Breast epithelium (tissue), 4 donors: ENCODE results near the gene ZDHHC17. TPM values are rescaled to one million over a fixed set of nuclear protein-coding genes. Genes with fewer than 3 reads are reported as not detected.

Experiments used
- DNase-seq, 2 donors: peaks; one replicate each; pipeline ENCODE4 v3.0.0-alpha.2; 2019; ENCODE audit warnings: low spot score in 2 of 2
- H3K27ac ChIP-seq, 2 donors: fragments of 200-600 bp; sonication (generic) in 1 of 2; one replicate each; pipeline ENCODE4 v1.5.1; 2016 to 2019; ENCODE audit warnings: mild to moderate bottlenecking in 1 of 2
- H3K27me3 ChIP-seq, 2 donors: fragments of 200-600 bp; sonication (generic) in 1 of 2; one replicate each; pipeline versions ENCODE4 v1.5.1 to v1.6.0; 2017 to 2019; ENCODE audit warnings: control low read depth in 1 of 2, mild to moderate bottlenecking in 1 of 2
- H3K36me3 ChIP-seq: fragments of 200-600 bp; one replicate; pipeline ENCODE4 v1.5.1; 2019
- H3K4me1 ChIP-seq, 2 donors: fragments of 200-600 bp; sonication (generic); one replicate each; pipeline ENCODE4 v1.5.1; 2016 to 2019; ENCODE audit warnings: control low read depth in 1 of 2
- H3K4me3 ChIP-seq, 3 donors: fragments of 200-600 bp; sonication (generic); 1 replicate in 2 of 3; 2 replicates in 1 of 3; pipeline ENCODE4 v1.5.1; 2016 to 2019; ENCODE audit warnings: mild to moderate bottlenecking in 3 of 3, moderate library complexity in 2 of 3
- H3K9me3 ChIP-seq, 2 donors: fragments of 200-600 bp; sonication (generic) in 1 of 2; one replicate each; pipeline ENCODE4 v1.5.1; 2016 to 2019; ENCODE audit warnings: control low read depth in 1 of 2
- POLR2A ChIP-seq: fragments of 450-650 bp; IDR thresholded peaks from one replicate; pipeline ENCODE4 v1.6.1; 2016; ENCODE audit warnings: antibody characterized with exemption, mild to moderate bottlenecking, moderate library complexity
- POLR2AphosphoS5 ChIP-seq, 3 donors: sonication (generic); formaldehyde crosslinking; IDR thresholded peaks; one replicate each; pipeline ENCODE4 v1.6.1; 2017; ENCODE audit warnings: antibody characterized with exemption in 3 of 3
- intact Hi-C: fragments of 100-400 bp; cut with DNase I; formaldehyde crosslinking; loops from one replicate; pipeline ENCODE4 v1.15.1; 2023; ENCODE audit warnings: low total_unique reads
- total RNA-seq, 3 donors: library from RNA; depleted of rRNA; stranded (reverse); fragments of >200 nt; gene quantifications; one replicate each; pipeline ENCODE4 v1.1.0, GENCODE V29; 2016
- TF ChIP-seq, protein P1 (sequence below), 3 donors: fragments of 450-650 bp; IDR thresholded peaks; one replicate each; pipeline ENCODE4 v1.5.1; 2016 to 2017; ENCODE audit warnings: antibody characterized with exemption in 3 of 3, mild to moderate bottlenecking in 3 of 3, moderate library complexity in 3 of 3

The ZDHHC17 gene
- total RNA-seq, 3 donors from 2014 or later, result 51.8 to 86.1 (median 67.2) TPM

DNA sequence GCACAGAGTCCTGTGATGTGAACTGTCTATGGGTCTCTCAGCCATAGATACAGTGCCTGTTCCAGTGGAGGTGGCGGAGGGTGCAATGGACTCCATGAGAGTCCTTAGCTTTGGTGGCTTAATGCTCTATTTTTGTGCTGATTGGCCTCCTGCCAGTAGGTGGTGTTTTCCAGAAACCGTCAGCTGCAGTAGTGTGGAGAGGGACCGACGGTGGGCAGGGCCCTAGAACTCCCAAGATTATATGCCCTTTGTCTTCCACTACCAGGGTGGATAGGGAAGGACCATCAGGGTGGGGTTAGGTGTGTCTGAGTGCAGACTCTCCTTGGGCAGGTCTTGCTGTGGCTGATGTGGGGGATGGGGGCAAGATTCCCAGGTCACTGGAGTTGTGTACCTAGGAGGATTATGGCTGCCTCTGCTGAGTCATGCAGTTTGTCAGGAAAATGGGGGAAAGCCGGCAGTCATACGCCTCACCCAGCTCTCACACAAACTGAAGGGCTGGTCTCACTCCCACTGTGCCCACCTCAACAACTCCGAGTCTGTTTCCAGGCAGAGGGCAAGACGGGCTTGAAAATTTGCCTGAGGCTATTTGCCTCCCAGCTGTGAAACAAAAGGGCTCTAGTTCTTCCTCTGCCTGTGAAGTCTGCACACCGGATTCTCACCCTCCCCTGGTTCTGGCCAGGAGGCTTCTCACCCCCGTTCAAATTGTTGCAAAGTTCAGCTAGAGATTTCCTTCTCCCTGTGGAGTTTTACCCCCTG lies 24.9 kb upstream of the ZDHHC17 start:
- no peaks in the 10 kb centered on the region for H3K27me3 ChIP-seq
- H3K9me3 ChIP-seq, result no peaks in the 10 kb centered on the region
- H3K27ac ChIP-seq, result no peak overlapping the region
- no peak for DNase-seq
- H3K36me3 ChIP-seq, result no peaks in the 10 kb centered on the region
- intact Hi-C loops, result no loop called here
- no peak for TF ChIP-seq POLR2A
- H3K4me1 ChIP-seq, result no peaks in the 10 kb centered on the region
- no peak overlapping the region for H3K4me3 ChIP-seq

DNA sequence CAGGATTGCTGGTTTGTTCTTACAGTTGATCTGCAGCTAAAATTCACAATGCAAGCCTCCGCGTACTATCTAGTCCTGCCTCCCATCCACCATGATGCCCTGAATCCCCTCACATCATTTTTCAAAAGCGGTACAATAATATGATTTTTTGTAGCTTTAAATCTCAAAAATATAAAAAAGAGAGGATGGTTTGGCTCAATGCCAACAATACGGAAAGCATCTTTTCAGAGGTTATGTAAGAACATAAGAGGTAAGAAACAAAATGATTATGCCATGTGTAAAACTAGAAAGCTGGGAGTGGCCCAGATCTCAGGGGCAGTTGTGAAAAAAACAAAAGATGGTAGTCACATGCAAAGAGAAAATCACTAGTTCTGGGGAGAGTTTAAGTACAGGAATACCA lies 24.0 kb upstream of the ZDHHC17 start:
- no peak overlapping the region for H3K27ac ChIP-seq
- DNase-seq, result no peak
- TF ChIP-seq POLR2A, result no peak
- no peak for TF ChIP-seq POLR2AphosphoS5 (IDR thresholded peaks at IDR 0.05)
- TF ChIP-seq, protein P1, sequence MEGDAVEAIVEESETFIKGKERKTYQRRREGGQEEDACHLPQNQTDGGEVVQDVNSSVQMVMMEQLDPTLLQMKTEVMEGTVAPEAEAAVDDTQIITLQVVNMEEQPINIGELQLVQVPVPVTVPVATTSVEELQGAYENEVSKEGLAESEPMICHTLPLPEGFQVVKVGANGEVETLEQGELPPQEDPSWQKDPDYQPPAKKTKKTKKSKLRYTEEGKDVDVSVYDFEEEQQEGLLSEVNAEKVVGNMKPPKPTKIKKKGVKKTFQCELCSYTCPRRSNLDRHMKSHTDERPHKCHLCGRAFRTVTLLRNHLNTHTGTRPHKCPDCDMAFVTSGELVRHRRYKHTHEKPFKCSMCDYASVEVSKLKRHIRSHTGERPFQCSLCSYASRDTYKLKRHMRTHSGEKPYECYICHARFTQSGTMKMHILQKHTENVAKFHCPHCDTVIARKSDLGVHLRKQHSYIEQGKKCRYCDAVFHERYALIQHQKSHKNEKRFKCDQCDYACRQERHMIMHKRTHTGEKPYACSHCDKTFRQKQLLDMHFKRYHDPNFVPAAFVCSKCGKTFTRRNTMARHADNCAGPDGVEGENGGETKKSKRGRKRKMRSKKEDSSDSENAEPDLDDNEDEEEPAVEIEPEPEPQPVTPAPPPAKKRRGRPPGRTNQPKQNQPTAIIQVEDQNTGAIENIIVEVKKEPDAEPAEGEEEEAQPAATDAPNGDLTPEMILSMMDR (IDR thresholded peaks at IDR 0.05), result no peak
- no peaks in the 10 kb centered on the region for H3K4me1 ChIP-seq
- no peaks in the 10 kb centered on the region for H3K9me3 ChIP-seq
- no peaks in the 10 kb centered on the region for H3K27me3 ChIP-seq
- no peaks in the 10 kb centered on the region for H3K36me3 ChIP-seq
- intact Hi-C loops, result no loop called here
- no peak overlapping the region for H3K4me3 ChIP-seq

DNA sequence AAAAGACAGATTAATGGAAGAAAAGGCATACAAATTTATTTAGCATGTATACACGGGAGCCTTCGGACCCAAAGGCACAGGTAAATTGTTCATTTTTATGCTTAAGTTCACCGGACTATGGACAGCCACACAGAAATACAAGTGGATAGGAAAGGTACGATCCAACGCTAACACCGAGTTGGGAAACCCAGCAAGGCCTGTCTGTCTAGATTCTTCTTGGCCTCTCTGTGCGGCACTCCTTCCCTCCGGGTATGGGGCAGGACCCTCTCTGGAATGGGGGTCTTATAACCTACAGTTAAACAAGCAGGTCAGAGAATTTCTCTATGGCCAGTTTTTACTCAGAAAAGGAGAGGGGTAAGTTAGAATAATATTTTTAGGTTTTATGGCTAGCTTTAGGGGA lies 23.4 kb upstream of the ZDHHC17 start:
- TF ChIP-seq POLR2AphosphoS5 (IDR thresholded peaks at IDR 0.05) (no peak), POLR2A (no peak)
- TF ChIP-seq, protein P1 (IDR thresholded peaks at IDR 0.05), result no peak
- intact Hi-C loops, result no loop called here
- Histone ChIP-seq H3K4me3 (no peak overlapping the region), H3K27me3 (no peaks in the 10 kb centered on the region), H3K27ac (no peak overlapping the region), H3K4me1 (no peaks in the 10 kb centered on the region), H3K36me3 (no peaks in the 10 kb centered on the region), H3K9me3 (no peaks in the 10 kb centered on the region)
- DNase-seq, result no peak

DNA sequence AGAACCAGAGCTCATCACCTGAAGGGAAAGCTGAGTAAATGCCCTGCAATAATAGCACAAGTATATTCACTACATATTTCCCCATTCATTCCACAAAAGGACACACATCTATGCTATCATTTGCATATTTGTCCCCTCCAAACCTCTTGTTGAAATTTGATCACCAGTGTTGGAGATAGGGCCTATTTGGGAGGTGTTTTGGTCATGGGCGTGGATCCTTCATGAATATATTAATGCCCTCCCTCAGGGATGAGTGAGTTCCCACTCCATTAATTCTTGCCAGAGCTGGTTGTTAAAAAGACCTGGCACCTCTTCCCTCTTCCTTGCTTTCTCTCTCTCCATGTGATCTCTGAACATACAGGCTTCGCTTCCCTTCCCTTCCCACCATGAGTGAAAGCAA lies 18.6 kb upstream of the ZDHHC17 start:
- Histone ChIP-seq H3K9me3 (no peaks in the 10 kb centered on the region), H3K27ac (no peak overlapping the region), H3K36me3 (no peaks in the 10 kb centered on the region), H3K4me3 (no peak overlapping the region), H3K27me3 (no peaks in the 10 kb centered on the region), H3K4me1 (no peaks in the 10 kb centered on the region)
- TF ChIP-seq POLR2AphosphoS5 (IDR thresholded peaks at IDR 0.05) (no peak), POLR2A (no peak)
- TF ChIP-seq, protein P1 (IDR thresholded peaks at IDR 0.05), result no peak
- no peak for DNase-seq
- intact Hi-C loops, result no loop called here

DNA sequence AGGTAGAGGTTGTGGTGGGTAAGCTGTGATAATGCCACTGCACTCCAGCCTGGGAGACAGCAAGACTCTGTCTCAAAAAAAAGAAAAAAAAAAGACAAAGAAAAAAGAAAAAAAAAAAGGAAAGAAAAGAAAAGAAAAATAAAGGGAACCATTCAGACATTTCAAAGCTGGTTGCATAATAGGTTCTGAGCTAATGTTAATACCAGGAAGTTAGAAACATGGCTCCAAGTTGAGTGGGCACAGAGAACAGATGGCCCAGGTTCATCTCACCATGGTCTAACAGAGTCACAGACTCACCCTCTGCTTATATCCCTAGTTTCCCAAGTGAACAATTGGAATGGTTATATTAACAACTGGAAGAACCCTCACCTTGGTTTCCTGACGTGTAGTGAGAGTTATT lies 17.4 kb upstream of the ZDHHC17 start:
- no peak overlapping the region for H3K4me3 ChIP-seq
- intact Hi-C loops, result no loop called here
- DNase-seq, result no peak
- no peaks in the 10 kb centered on the region for H3K4me1 ChIP-seq
- no peaks in the 10 kb centered on the region for H3K36me3 ChIP-seq
- no peaks in the 10 kb centered on the region for H3K9me3 ChIP-seq
- TF ChIP-seq POLR2AphosphoS5 (IDR thresholded peaks at IDR 0.05) (no peak), POLR2A (no peak)
- TF ChIP-seq, protein P1 (IDR thresholded peaks at IDR 0.05), result no peak
- no peaks in the 10 kb centered on the region for H3K27me3 ChIP-seq
- H3K27ac ChIP-seq, result no peak overlapping the region
